Neuronal stem cell (in vitro differentiated cells): Measurements from ENCODE around the gene STN1.
A peak's percentile ranks its signal among the peaks of the same experiment; 100 is the strongest.

Source experiments
- DNase-seq: peaks from one replicate; pipeline ENCODE4 v3.0.0-alpha.2; 2013; ENCODE audit warnings: low spot score
- H2AFZ ChIP-seq: one replicate; pipeline ENCODE4 v1.6.1; 2013; ENCODE audit warnings: mild to moderate bottlenecking, low read length, inconsistent platforms
- H2AK5ac ChIP-seq: 2 replicates; pipeline ENCODE4 v1.6.1; 2013; ENCODE audit warnings: low read depth, mild to moderate bottlenecking, inconsistent platforms, low read length, moderate library complexity, mixed read lengths
- H2BK120ac ChIP-seq: 2 replicates; pipeline ENCODE4 v1.6.1; 2013; ENCODE audit warnings: low read depth, mild to moderate bottlenecking, inconsistent platforms, low read length, moderate library complexity, mixed read lengths
- H2BK12ac ChIP-seq: one replicate; pipeline ENCODE4 v1.6.1; 2013; ENCODE audit warnings: low read length, inconsistent platforms
- H2BK15ac ChIP-seq: 2 replicates; pipeline ENCODE4 v1.6.1; 2013; ENCODE audit warnings: mild to moderate bottlenecking, low read length, inconsistent platforms, mixed read lengths
- H2BK5ac ChIP-seq: one replicate; pipeline ENCODE4 v1.6.1; 2013; ENCODE audit warnings: inconsistent platforms, mild to moderate bottlenecking, low read length, moderate library complexity
- H3K14ac ChIP-seq: one replicate; pipeline ENCODE4 v1.6.1; 2013; ENCODE audit warnings: low read length, inconsistent platforms
- H3K18ac ChIP-seq: 2 replicates; pipeline ENCODE4 v1.6.1; 2013; ENCODE audit warnings: low read length, inconsistent platforms
- H3K23ac ChIP-seq: 2 replicates; pipeline ENCODE4 v1.6.1; 2013; ENCODE audit warnings: low read depth, mild to moderate bottlenecking, mixed read lengths, low read length, inconsistent platforms; ENCODE audit not compliant: poor library complexity
- H3K27ac ChIP-seq: replicated peaks from 3 replicates; pipeline ENCODE4 v1.5.1; 2013; ENCODE audit warnings: low read length, inconsistent platforms
- H3K27me3 ChIP-seq, 3 experiments: 2 replicates each; pipeline ENCODE4 v1.6.1; 2013; ENCODE audit warnings: low read length in 3 of 3, mild to moderate bottlenecking in 2 of 3, inconsistent platforms in 1 of 3, low read depth in 1 of 3, mixed read lengths in 1 of 3, moderate library complexity in 1 of 3; ENCODE audit not compliant: control insufficient read depth in 3 of 3, insufficient read depth in 3 of 3
- H3K36me3 ChIP-seq, 2 donors: replicated peaks in 1 of 2; 2 replicates each; pipeline ENCODE4 v1.6.1; 2013; ENCODE audit warnings: low read length in 2 of 2; ENCODE audit not compliant: control insufficient read depth in 2 of 2, insufficient read depth in 2 of 2
- H3K4ac ChIP-seq: 2 replicates; pipeline ENCODE4 v1.6.1; 2013; ENCODE audit warnings: inconsistent platforms, mild to moderate bottlenecking, low read length, moderate library complexity
- H3K4me1 ChIP-seq, 2 donors: 1 replicate in 1 of 2; 2 replicates in 1 of 2; pipeline ENCODE4 v1.6.1; 2013; ENCODE audit warnings: low read length in 2 of 2, low read depth in 1 of 2; ENCODE audit not compliant: control insufficient read depth in 2 of 2, insufficient read depth in 1 of 2
- H3K4me2 ChIP-seq: one replicate; pipeline ENCODE4 v1.6.1; 2013; ENCODE audit warnings: mild to moderate bottlenecking, low read length, inconsistent platforms; ENCODE audit not compliant: insufficient read depth, poor library complexity, severe bottlenecking
- H3K4me3 ChIP-seq, 2 donors: 2 replicates each; pipeline ENCODE4 v1.5.1; 2013; ENCODE audit warnings: low read length in 2 of 2, mild to moderate bottlenecking in 2 of 2, inconsistent platforms in 1 of 2, moderate library complexity in 1 of 2
- H3K79me1 ChIP-seq: one replicate; pipeline ENCODE4 v1.6.1; 2013; ENCODE audit warnings: low read depth, mild to moderate bottlenecking, inconsistent platforms, low read length, moderate library complexity
- H3K9ac ChIP-seq: one replicate; pipeline ENCODE4 v1.6.1; 2013; ENCODE audit warnings: mild to moderate bottlenecking, low read depth, low read length, inconsistent platforms; ENCODE audit not compliant: poor library complexity
- H3K9me3 ChIP-seq, 2 donors: replicated peaks in 1 of 2; 2 replicates each; pipeline versions ENCODE3 to v1.6.1; 2013; ENCODE audit warnings: low read length in 2 of 2, mild to moderate bottlenecking in 2 of 2, inconsistent platforms in 1 of 2, low read depth in 1 of 2, mixed read lengths in 1 of 2, moderate library complexity in 1 of 2; ENCODE audit not compliant: control insufficient read depth in 2 of 2, insufficient read depth in 1 of 2
- H4K8ac ChIP-seq: one replicate; pipeline ENCODE4 v1.6.1; 2013; ENCODE audit warnings: low read depth, mild to moderate bottlenecking, inconsistent platforms, low read length, moderate library complexity
- H4K91ac ChIP-seq: one replicate; pipeline ENCODE4 v1.6.1; 2013; ENCODE audit warnings: low read length, low read depth, mild to moderate bottlenecking, inconsistent platforms; ENCODE audit not compliant: poor library complexity
- whole genome bisulfite sequencing, 2 donors: extraction: QIAGEN DNeasy Blood & Tissue Kit; methylation state at CpG; one replicate each; pipeline ENCODE4 v1.1.7; 2013; ENCODE audit warnings: missing lambda C conversion rate in 2 of 2, mixed read lengths in 1 of 2; ENCODE audit not compliant: insufficient read length in 2 of 2, insufficient replicate concordance in 1 of 2; ENCODE audit errors: extremely low coverage in 2 of 2; 5-methylcytosine and 5-hydroxymethylcytosine counted together

The STN1 gene

DNA sequence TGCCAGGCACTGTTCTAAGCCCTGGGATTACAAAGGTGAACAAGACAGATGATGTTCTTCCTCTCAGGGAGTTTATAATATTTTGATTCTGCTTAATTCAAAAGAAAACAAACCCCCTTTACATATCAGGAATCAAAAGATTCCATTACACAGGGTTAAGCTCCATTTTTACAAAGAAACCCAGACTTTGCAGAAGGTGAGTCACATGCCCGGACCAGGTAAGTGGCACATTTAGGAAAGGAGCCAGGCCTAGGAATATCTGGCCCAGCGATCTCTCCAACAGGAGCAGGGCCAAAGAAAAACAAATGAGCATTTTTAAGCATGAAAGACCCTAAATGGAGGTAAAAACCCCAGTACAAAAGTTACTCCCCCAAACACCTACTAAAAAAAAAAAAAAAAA lies 1.1 kb downstream of the STN1 start:
- H3K9me3 ChIP-seq: peaks cover 4 to 8% of the 10 kb centered on the region in 2 donors
- H3K4me3 ChIP-seq: peak overlapping the region in 1 of 2 donors; percentile 62
- H3K4me2 ChIP-seq: no peak overlapping the region
- no CpG with 5 or more reads among the region's 2 CpGs for WGBS, 2 donors
- H3K14ac ChIP-seq: no peak overlapping the region
- H4K8ac ChIP-seq: no peak overlapping the region
- peaks cover 3% of the 10 kb centered on the region for H3K79me1 ChIP-seq
- H2BK5ac ChIP-seq: no peak overlapping the region
- no peak overlapping the region for H3K18ac ChIP-seq
- H3K9ac ChIP-seq: no peak overlapping the region
- no peak overlapping the region for H2BK15ac ChIP-seq
- no peak overlapping the region for H3K27ac ChIP-seq
- no peak overlapping the region for H3K23ac ChIP-seq
- H3K27me3 ChIP-seq: no peaks in the 10 kb centered on the region
- peaks cover 4 to 14% of the 10 kb centered on the region in 2 donors for H3K4me1 ChIP-seq
- H2BK120ac ChIP-seq: no peak overlapping the region
- no peak overlapping the region for H2AFZ ChIP-seq
- H3K36me3 ChIP-seq: peaks cover 0 to 1% of the 10 kb centered on the region in 2 donors
- H4K91ac ChIP-seq: no peak overlapping the region
- H2AK5ac ChIP-seq: no peak overlapping the region
- H2BK12ac ChIP-seq: no peak overlapping the region
- no peak overlapping the region for H3K4ac ChIP-seq
- DNase-seq: no peak

DNA sequence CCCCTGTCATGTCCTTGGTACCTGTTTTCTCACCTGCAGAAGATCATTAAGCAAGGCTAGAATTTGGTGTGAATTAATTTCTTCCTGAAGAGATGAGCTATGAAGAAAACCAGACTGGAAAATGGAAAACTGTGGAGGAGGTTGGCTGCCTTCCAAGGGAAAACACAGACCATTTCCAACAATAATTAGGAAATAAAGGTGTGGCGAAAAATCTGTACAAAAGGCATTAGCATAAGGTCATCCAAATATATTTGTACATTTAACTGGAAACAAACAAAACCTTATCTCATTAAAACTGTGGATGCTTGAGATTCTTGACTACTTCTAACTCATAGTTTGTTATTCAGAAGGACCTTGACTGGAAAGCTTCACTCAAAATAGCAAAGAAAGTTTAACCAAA lies 1.7 kb downstream of the STN1 start:
- Histone ChIP-seq H2AK5ac (no peak overlapping the region), H2BK15ac (no peak overlapping the region), H2BK120ac (no peak overlapping the region), H3K4me1 (peaks cover 3 to 12% of the 10 kb centered on the region in 2 donors), H3K4me2 (no peak overlapping the region), H3K4ac (no peak overlapping the region), H3K36me3 (peaks cover 0 to 1% of the 10 kb centered on the region in 2 donors), H3K27ac (no peak overlapping the region), H3K14ac (no peak overlapping the region), H3K23ac (no peak overlapping the region), H4K8ac (no peak overlapping the region), H3K9ac (no peak overlapping the region), H2AFZ (no peak overlapping the region), H3K9me3 (peaks cover 4 to 8% of the 10 kb centered on the region in 2 donors), H2BK12ac (no peak overlapping the region), H4K91ac (no peak overlapping the region), H3K4me3 (no peak overlapping the region), H3K18ac (no peak overlapping the region), H2BK5ac (no peak overlapping the region), H3K27me3 (no peaks in the 10 kb centered on the region), H3K79me1 (peaks cover 3% of the 10 kb centered on the region)
- DNase-seq: no peak
- no CpG with 5 or more reads among the region's 1 CpG for WGBS, 2 donors

DNA sequence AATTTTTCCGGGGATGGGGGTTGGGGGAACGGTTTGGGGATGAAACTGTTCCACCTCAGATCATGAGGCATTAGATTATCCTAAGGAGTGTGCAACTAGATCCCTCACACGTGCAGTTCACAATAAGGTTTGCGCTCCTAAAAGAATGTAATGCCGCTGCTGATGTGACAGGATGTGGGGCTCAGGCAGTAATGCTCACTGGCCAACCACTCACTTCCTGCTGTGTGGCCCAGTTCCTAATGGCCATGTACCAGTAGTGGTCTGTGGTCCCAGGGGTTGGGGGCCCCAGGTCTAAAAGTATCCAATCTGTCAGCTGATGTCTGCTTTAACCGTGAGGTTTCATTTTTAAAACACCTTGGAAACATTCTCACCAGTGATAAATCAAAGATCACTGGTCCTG lies 2.2 kb downstream of the STN1 start:
- Histone ChIP-seq H2AK5ac (no peak overlapping the region), H3K23ac (no peak overlapping the region), H2BK120ac (no peak overlapping the region), H3K79me1 (peaks cover 3% of the 10 kb centered on the region), H3K4ac (no peak overlapping the region), H3K9me3 (peaks cover 4 to 8% of the 10 kb centered on the region in 2 donors), H2BK15ac (no peak overlapping the region), H3K36me3 (peaks cover 0 to 1% of the 10 kb centered on the region in 2 donors), H3K4me2 (no peak overlapping the region), H3K4me3 (no peak overlapping the region), H3K27ac (no peak overlapping the region), H3K27me3 (no peaks in the 10 kb centered on the region), H3K18ac (no peak overlapping the region), H3K14ac (no peak overlapping the region), H2AFZ (no peak overlapping the region), H3K4me1 (peaks cover 5 to 12% of the 10 kb centered on the region in 2 donors), H2BK5ac (no peak overlapping the region), H2BK12ac (no peak overlapping the region), H4K91ac (no peak overlapping the region), H3K9ac (no peak overlapping the region), H4K8ac (no peak overlapping the region)
- DNase-seq: no peak
- WGBS, 2 donors: no CpG with 5 or more reads among the region's 6 CpGs

- Histone ChIP-seq H3K9ac (no peak overlapping the region), H3K4me2 (no peak overlapping the region), H2BK15ac (peak overlapping the region; percentile 49), H3K9me3 (peaks cover 4 to 8% of the 10 kb centered on the region in 2 donors), H2AFZ (no peak overlapping the region), H3K23ac (no peak overlapping the region), H3K14ac (no peak overlapping the region), H3K4me1 (peaks cover 12 to 22% of the 10 kb centered on the region in 2 donors), H2BK5ac (no peak overlapping the region), H3K4me3 (no peak overlapping the region), H3K27ac (no peak overlapping the region), H4K8ac (no peak overlapping the region), H3K18ac (no peak overlapping the region), H3K4ac (no peak overlapping the region), H2BK120ac (no peak overlapping the region), H2AK5ac (peak overlapping the region; percentile 30), H3K27me3 (no peaks in the 10 kb centered on the region), H4K91ac (no peak overlapping the region), H3K36me3 (peaks cover 0 to 1% of the 10 kb centered on the region in 2 donors), H3K79me1 (peaks cover 3% of the 10 kb centered on the region), H2BK12ac (no peak overlapping the region)
- WGBS, 2 donors: no CpG with 5 or more reads among the region's 4 CpGs
- no peak for DNase-seq
These were observed 5.2 kb downstream of the STN1 start for GRCh38 chr10:103912759-103913158.
